Subcutaneous adipose tissue (tissue), 4 donors: ENCODE measurements around the gene VSIG1. TPM values are rescaled to one million over a fixed set of nuclear protein-coding genes. Genes with fewer than 3 reads are reported as not detected.

ENCODE experiments used
- total RNA-seq, 4 donors: library from RNA; depleted of rRNA; stranded (reverse); fragments of >200 nt; gene quantifications; one replicate each; pipeline ENCODE4 v1.1.0, GENCODE V29; 2016
- TF ChIP-seq, protein P1 (sequence below): fragments of 450-650 bp; IDR thresholded peaks from one replicate; pipeline ENCODE4 v1.5.1; 2016; ENCODE audit warnings: low read depth, mild to moderate bottlenecking, control low read depth, antibody characterized with exemption, moderate library complexity

The VSIG1 gene
- total RNA-seq, 4 donors from 2014 or later = not detected

DNA sequence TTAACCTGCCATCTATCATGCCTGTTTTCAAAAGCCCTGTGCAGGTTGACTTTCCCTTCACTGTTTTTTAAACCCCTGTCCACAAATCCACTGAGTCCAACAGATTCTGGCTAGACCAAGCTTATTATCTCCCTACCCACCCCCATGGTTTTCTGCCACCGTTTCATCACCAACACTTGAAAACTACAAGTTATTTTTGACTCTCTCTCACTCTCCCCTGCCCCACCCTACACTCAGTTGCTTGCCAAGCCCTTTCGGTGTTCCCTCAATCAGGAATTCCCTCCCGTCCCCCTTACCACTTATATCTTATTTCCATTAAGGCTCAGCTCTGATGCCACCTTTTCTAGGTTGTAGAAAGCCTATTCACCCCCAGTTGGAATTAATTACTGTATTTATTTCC is 76.4 kb downstream of the VSIG1 start:
- TF ChIP-seq, protein P1, sequence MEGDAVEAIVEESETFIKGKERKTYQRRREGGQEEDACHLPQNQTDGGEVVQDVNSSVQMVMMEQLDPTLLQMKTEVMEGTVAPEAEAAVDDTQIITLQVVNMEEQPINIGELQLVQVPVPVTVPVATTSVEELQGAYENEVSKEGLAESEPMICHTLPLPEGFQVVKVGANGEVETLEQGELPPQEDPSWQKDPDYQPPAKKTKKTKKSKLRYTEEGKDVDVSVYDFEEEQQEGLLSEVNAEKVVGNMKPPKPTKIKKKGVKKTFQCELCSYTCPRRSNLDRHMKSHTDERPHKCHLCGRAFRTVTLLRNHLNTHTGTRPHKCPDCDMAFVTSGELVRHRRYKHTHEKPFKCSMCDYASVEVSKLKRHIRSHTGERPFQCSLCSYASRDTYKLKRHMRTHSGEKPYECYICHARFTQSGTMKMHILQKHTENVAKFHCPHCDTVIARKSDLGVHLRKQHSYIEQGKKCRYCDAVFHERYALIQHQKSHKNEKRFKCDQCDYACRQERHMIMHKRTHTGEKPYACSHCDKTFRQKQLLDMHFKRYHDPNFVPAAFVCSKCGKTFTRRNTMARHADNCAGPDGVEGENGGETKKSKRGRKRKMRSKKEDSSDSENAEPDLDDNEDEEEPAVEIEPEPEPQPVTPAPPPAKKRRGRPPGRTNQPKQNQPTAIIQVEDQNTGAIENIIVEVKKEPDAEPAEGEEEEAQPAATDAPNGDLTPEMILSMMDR = no peak

GRCh38 chrX:108122748-108123147 is 77.9 kb downstream of the VSIG1 start:
- TF ChIP-seq, protein P1 = no peak

GRCh38 chrX:108123591-108124366 is 78.9 kb downstream of the VSIG1 start:
- TF ChIP-seq, protein P1 = no peak

DNA sequence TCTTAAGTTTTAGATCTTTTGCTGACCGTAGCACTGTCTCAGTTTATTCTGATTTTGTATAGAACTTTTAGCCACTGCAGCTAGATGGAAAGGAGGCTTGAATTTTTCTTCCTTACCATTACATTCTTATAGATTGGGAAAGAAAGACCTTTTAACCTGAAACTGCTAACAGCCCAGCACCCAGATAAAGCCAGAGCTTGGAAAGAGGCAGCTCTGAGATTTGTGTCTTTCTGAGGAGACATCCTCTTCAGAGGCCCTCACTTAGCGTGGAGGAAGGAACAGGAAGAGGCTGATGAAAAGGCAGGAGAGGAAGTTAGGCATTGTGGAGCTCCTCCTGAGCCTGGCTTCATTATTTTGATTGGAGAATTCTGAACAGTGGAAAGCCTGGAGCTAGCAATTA is 81.8 kb downstream of the VSIG1 start:
- TF ChIP-seq, protein P1 = no peak

GRCh38 chrX:108127152-108127551 is 82.3 kb downstream of the VSIG1 start:
- TF ChIP-seq, protein P1 = no peak

Other genes starting within 250 kb of the VSIG1 start
- 10 to 100 TPM; 21.6 to 37.7 (median 29.5) TPM for gene MID2, start 219.2 kb upstream of the VSIG1 start, total RNA-seq
- gene TEX13B, start 62.7 kb upstream of the VSIG1 start, total RNA-seq = not detected
- 10 to 100 TPM; 32.2 to 46.0 (median 34.1) TPM for gene PSMD10, start 46.5 kb downstream of the VSIG1 start, total RNA-seq
- 10 to 100 TPM in 2 of 4 donors, 1 to 10 TPM in 2; 9.7 to 13.4 (median 10.3) TPM for gene ATG4A, start 46.7 kb downstream of the VSIG1 start, total RNA-seq